ENCODE results near the gene CST7. TPM values are rescaled to one million over a fixed set of nuclear protein-coding genes. Genes with fewer than 3 reads are reported as not detected.

Gene CST7
- total RNA-seq, 1 experiment from 2014 or later, result not detected

GRCh38 chr20:24979036-24979960 lies 30.2 kb downstream of the CST7 start:
- Histone ChIP-seq H3K9me3 (ENCODE audit: low read depth, low read length, poor library complexity, severe bottlenecking) (peaks cover 3% of the 10 kb centered on the region), H3K27ac (ENCODE audit: low read depth, low read length, poor library complexity, severe bottlenecking) (no peak overlapping the region), H3K4me1 (ENCODE audit: insufficient read depth, low read length, poor library complexity, severe bottlenecking) (no peaks in the 10 kb centered on the region), H3K27me3 (replicated peaks; ENCODE audit: insufficient read depth, low read depth, low read length, poor library complexity) (no peaks in the 10 kb centered on the region), H3K4me3 (ENCODE audit: low read depth, low read length, poor library complexity, severe bottlenecking) (no peak overlapping the region), H3K36me3 (ENCODE audit: insufficient read depth, low read length, poor library complexity, severe bottlenecking) (peaks cover 28% of the 10 kb centered on the region)
- DNase-seq (ENCODE audit: low spot score), result no peak
- ChIA-PET CTCF (interaction anchor here (0.6 kb wide), 1 partner anchor 415 kb away, joined by 6 read pairs; no protein-coding TSS in a partner anchor), POLR2A (ENCODE audit: low non-redundant PET) (no interaction called here)
- BruUV-seq (replicated peaks), result no TSS peak
- intact Hi-C loops (cut with micrococcal nuclease; ENCODE audit: unreplicated experiment), result no loop called here
- TF ChIP-seq CTCF (conservative IDR thresholded peaks at IDR 0.05; ENCODE audit: low read depth, low read length) (no peak), EZH2 (IDR thresholded peaks at IDR 0.05; ENCODE audit: borderline replicate concordance, low read depth, low read length, poor library complexity, severe bottlenecking) (no peak)

- Histone ChIP-seq H3K9me3 (ENCODE audit: low read depth, low read length, poor library complexity, severe bottlenecking) (peaks cover 3% of the 10 kb centered on the region), H3K27ac (ENCODE audit: low read depth, low read length, poor library complexity, severe bottlenecking) (no peak overlapping the region), H3K27me3 (replicated peaks; ENCODE audit: insufficient read depth, low read depth, low read length, poor library complexity) (no peaks in the 10 kb centered on the region), H3K4me1 (ENCODE audit: insufficient read depth, low read length, poor library complexity, severe bottlenecking) (no peaks in the 10 kb centered on the region), H3K4me3 (ENCODE audit: low read depth, low read length, poor library complexity, severe bottlenecking) (no peak overlapping the region), H3K36me3 (ENCODE audit: insufficient read depth, low read length, poor library complexity, severe bottlenecking) (peaks cover 28% of the 10 kb centered on the region)
- TF ChIP-seq EZH2 (IDR thresholded peaks at IDR 0.05; ENCODE audit: borderline replicate concordance, low read depth, low read length, poor library complexity, severe bottlenecking) (no peak), CTCF (conservative IDR thresholded peaks at IDR 0.05; ENCODE audit: low read depth, low read length) (no peak)
- ChIA-PET POLR2A (ENCODE audit: low non-redundant PET) (no interaction called here), CTCF (no interaction called here)
- no TSS peak for BruUV-seq (replicated peaks)
- DNase-seq (ENCODE audit: low spot score), result no peak
- intact Hi-C loops (cut with micrococcal nuclease; ENCODE audit: unreplicated experiment), result no loop called here
Observed at GRCh38 chr20:24980291-24981053, 31.4 kb downstream of the CST7 start.

GRCh38 chr20:24981282-24981681 lies 32.2 kb downstream of the CST7 start:
- no peak for TF ChIP-seq EZH2 (IDR thresholded peaks at IDR 0.05; ENCODE audit: borderline replicate concordance, low read depth, low read length, poor library complexity, severe bottlenecking)
- TF ChIP-seq CTCF (conservative IDR thresholded peaks at IDR 0.05; ENCODE audit: low read depth, low read length), result no peak
- ChIA-PET CTCF (no interaction called here), POLR2A (ENCODE audit: low non-redundant PET) (no interaction called here)
- Histone ChIP-seq H3K4me3 (ENCODE audit: low read depth, low read length, poor library complexity, severe bottlenecking) (no peak overlapping the region), H3K27ac (ENCODE audit: low read depth, low read length, poor library complexity, severe bottlenecking) (no peak overlapping the region), H3K4me1 (ENCODE audit: insufficient read depth, low read length, poor library complexity, severe bottlenecking) (no peaks in the 10 kb centered on the region), H3K9me3 (ENCODE audit: low read depth, low read length, poor library complexity, severe bottlenecking) (peaks cover 2% of the 10 kb centered on the region), H3K36me3 (ENCODE audit: insufficient read depth, low read length, poor library complexity, severe bottlenecking) (peaks cover 28% of the 10 kb centered on the region), H3K27me3 (replicated peaks; ENCODE audit: insufficient read depth, low read depth, low read length, poor library complexity) (no peaks in the 10 kb centered on the region)
- intact Hi-C loops (cut with micrococcal nuclease; ENCODE audit: unreplicated experiment), result no loop called here
- BruUV-seq (replicated peaks), result no TSS peak
- no peak for DNase-seq (ENCODE audit: low spot score)
